ENCODE results near the gene MKX. TPM values are rescaled to one million over a fixed set of nuclear protein-coding genes. Genes with fewer than 3 reads are reported as not detected.
A peak's percentile ranks its signal among the peaks of the same experiment; 100 is the strongest.

The MKX gene
- total RNA-seq, 2 donors from 2014 or later = 0.22 to 0.63 TPM

DNA sequence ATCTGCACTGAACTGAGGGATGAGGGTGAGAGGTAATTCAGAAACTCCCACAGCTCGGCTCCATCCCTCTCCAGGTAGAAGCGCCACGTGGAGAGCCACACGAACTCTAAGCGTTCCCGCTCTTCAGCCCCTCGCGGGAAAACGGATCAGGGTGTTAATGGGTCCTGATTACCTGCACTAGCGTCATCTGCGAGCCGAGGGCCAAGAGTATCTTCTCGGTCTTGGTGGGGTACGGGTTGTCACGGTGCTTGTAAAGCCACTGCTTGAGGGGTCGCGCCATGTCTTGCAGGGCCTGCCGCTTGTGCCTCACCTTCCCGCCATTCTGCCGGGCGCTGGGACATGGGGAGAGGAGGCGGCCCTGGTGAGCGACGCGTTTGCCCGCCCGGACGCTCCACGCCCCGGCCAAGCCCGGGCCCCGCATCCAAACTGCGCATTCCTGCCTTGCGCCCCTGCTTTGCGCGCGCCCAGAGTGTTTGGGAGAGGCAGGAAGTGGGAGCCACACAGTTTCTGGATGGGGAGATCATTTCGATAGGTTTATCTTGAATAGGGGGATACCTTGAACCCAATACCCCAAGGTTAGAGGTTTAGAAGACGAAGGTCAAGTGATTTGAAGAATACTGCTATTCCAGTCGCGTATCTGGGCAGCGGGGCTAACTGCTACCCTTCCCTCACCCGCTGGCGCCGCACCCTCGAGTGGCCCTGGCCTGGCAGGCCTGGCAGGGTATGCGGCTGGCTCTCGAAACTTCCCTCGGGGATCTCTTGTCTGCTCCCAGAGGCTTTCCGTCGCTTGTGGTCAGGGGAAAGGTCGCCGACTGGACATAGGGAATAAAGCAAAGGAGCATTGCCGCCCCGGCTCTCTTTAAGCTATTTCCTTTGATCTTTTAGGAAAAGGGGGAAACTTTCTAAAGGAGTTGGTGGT is 4.2 kb downstream of the MKX start:
- DNase-seq (ENCODE audit: low spot score) = no peak
- H3K27ac ChIP-seq = peak overlapping the region in 1 of 2 donors; percentile 65

DNA sequence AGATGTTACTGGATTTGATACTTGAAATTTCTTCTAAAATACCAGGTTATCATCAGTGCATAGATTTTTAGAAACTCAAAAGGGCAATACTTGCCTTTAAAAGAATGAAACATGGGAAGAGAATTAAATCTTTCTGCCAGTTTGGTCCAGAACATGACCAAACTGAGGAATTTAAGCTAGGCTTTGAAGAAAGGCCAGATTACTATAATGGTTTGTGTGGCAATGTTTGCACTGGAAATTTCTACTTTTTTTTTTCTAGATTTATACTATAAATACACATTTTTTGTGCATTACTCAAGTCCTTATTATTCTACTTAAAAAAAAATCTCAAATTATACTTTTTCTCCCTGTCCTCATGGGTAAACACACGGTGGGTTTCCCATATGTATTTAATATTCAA is 9.2 kb downstream of the MKX start:
- Histone ChIP-seq H3K9me3 (no peaks in the 10 kb centered on the region), H3K36me3 (no peaks in the 10 kb centered on the region), H3K27me3 (no peaks in the 10 kb centered on the region), H3K4me3 (no peak overlapping the region), H3K4me1 (peaks cover 0 to 4% of the 10 kb centered on the region in 2 donors), H3K27ac (no peak overlapping the region)
- TF ChIP-seq, protein P1, sequence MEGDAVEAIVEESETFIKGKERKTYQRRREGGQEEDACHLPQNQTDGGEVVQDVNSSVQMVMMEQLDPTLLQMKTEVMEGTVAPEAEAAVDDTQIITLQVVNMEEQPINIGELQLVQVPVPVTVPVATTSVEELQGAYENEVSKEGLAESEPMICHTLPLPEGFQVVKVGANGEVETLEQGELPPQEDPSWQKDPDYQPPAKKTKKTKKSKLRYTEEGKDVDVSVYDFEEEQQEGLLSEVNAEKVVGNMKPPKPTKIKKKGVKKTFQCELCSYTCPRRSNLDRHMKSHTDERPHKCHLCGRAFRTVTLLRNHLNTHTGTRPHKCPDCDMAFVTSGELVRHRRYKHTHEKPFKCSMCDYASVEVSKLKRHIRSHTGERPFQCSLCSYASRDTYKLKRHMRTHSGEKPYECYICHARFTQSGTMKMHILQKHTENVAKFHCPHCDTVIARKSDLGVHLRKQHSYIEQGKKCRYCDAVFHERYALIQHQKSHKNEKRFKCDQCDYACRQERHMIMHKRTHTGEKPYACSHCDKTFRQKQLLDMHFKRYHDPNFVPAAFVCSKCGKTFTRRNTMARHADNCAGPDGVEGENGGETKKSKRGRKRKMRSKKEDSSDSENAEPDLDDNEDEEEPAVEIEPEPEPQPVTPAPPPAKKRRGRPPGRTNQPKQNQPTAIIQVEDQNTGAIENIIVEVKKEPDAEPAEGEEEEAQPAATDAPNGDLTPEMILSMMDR (IDR thresholded peaks at IDR 0.05) = no peak
- DNase-seq (ENCODE audit: low spot score) = no peak

More for the DNA sequence above, 4.2 kb downstream of the MKX start:
- Histone ChIP-seq H3K9me3 (no peaks in the 10 kb centered on the region), H3K36me3 (no peaks in the 10 kb centered on the region), H3K27me3 (peaks cover 11 to 30% of the 10 kb centered on the region in 2 donors), H3K4me3 (peak overlapping the region; percentile 58 to 65), H3K4me1 (peaks cover 0 to 53% of the 10 kb centered on the region in 2 donors)
- TF ChIP-seq, protein P1 (IDR thresholded peaks at IDR 0.05) = no peak

DNA sequence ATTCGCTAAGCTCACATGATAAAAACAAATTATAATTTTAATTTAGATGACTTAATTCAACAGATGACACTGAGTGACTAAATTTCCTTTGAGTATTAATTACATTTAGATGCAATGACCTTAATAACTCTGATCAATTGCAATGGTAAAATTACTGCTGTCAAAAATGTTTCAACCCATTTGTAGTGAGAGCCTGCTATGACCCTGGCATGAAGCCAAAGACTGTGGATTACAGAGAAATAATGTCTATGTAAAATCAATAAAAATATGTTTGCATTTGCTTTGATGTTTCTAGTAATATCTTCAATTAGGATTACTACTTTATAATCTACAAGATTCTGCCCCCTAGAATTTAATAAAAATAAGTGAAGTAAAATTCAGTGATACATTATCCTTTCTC is 15.6 kb downstream of the MKX start:
- Histone ChIP-seq H3K4me1 (no peaks in the 10 kb centered on the region), H3K36me3 (no peaks in the 10 kb centered on the region), H3K4me3 (no peak overlapping the region), H3K27ac (no peak overlapping the region), H3K9me3 (no peaks in the 10 kb centered on the region), H3K27me3 (no peaks in the 10 kb centered on the region)
- TF ChIP-seq, protein P1 (IDR thresholded peaks at IDR 0.05) = no peak
- DNase-seq (ENCODE audit: low spot score) = no peak

DNA sequence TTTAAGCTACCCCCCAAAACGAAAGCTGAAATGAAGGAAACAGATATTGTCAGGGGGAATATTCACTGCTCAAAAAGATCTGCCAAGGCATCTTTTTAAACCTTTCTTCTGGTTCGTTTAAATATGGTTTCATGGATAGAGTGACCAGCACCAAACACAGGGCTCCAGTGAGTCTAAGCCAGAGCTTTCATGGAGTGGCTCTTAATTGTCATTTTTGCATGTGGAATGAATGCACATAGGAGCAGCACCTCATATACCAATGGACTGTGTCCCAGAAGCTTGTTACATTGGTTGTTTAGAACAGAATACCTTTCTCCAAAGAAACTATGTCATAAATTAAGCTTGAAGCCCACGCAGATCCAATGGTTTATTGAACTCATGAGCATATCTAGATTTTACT is 17.3 kb downstream of the MKX start:
- H3K4me1 ChIP-seq = no peaks in the 10 kb centered on the region
- H3K27ac ChIP-seq = no peak overlapping the region
- H3K36me3 ChIP-seq = no peaks in the 10 kb centered on the region
- no peaks in the 10 kb centered on the region for H3K27me3 ChIP-seq
- TF ChIP-seq, protein P1 (IDR thresholded peaks at IDR 0.05) = no peak
- H3K9me3 ChIP-seq = no peaks in the 10 kb centered on the region
- DNase-seq (ENCODE audit: low spot score) = no peak
- H3K4me3 ChIP-seq = no peak overlapping the region

DNA sequence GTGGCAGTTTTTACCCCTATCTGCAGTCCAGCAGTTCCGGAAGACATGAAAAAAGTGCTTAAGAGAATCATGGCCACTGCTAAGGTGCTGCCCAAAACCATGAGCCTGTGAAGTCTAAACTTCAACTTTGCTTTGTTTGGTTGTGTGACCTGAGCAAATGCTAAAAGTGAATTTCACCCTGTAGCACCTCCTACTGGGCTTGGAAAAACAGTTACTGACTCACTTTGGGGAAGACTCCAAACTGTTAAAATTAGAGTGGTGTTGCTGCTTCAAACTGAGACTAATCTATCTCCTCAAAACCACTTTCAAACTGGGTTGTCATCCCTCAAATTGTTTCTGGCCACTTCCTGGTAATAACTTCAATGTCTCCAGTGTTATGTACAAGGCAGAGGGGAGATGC is 21.3 kb downstream of the MKX start:
- H3K9me3 ChIP-seq = no peaks in the 10 kb centered on the region
- H3K4me1 ChIP-seq = no peaks in the 10 kb centered on the region
- no peak for DNase-seq (ENCODE audit: low spot score)
- H3K36me3 ChIP-seq = no peaks in the 10 kb centered on the region
- H3K4me3 ChIP-seq = no peak overlapping the region
- H3K27me3 ChIP-seq = no peaks in the 10 kb centered on the region
- TF ChIP-seq, protein P1 (IDR thresholded peaks at IDR 0.05) = no peak
- H3K27ac ChIP-seq = no peak overlapping the region
